Measurements from ENCODE around the gene PLOD3. TPM values are rescaled to one million over a fixed set of nuclear protein-coding genes. Genes with fewer than 3 reads are reported as not detected.

PLOD3 gene
- total RNA-seq, 1 experiment from 2014 or later, result 134 TPM

DNA sequence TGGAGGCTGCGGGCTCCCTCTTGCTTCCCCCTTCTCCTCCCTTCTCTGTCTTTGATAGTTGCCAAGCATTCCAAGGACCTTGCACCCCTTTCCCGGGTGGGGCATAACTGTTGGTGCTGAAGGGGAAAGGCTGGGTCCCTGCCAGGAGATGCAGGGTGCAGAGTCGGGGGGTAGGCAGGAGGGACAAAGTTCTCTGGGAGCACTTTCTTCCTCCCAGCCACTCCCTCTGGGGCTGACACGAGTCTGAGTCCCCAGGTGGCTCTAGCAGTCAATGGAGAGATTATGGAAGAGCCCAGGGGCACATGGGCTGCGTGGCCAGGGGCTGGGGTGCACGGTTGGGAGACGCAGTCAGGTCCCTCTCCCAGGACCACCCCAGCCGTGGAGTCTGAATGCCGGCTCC is 18.1 kb upstream of the PLOD3 start:
- TF ChIP-seq, protein P1, sequence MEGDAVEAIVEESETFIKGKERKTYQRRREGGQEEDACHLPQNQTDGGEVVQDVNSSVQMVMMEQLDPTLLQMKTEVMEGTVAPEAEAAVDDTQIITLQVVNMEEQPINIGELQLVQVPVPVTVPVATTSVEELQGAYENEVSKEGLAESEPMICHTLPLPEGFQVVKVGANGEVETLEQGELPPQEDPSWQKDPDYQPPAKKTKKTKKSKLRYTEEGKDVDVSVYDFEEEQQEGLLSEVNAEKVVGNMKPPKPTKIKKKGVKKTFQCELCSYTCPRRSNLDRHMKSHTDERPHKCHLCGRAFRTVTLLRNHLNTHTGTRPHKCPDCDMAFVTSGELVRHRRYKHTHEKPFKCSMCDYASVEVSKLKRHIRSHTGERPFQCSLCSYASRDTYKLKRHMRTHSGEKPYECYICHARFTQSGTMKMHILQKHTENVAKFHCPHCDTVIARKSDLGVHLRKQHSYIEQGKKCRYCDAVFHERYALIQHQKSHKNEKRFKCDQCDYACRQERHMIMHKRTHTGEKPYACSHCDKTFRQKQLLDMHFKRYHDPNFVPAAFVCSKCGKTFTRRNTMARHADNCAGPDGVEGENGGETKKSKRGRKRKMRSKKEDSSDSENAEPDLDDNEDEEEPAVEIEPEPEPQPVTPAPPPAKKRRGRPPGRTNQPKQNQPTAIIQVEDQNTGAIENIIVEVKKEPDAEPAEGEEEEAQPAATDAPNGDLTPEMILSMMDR (IDR thresholded peaks at IDR 0.05; ENCODE audit: unreplicated experiment), result no peak
- no peak for DNase-seq (ENCODE audit: unreplicated experiment)
- Mint-ChIP-seq H3K9me3 (ENCODE audit: unreplicated experiment) (no peaks in the 10 kb centered on the region), H3K27me3 (ENCODE audit: insufficient read depth, unreplicated experiment) (no peaks in the 10 kb centered on the region), H3K4me3 (ENCODE audit: unreplicated experiment) (no peak overlapping the region), H3K36me3 (ENCODE audit: insufficient read depth, unreplicated experiment) (peaks cover 18% of the 10 kb centered on the region), H3K4me1 (ENCODE audit: insufficient read depth, unreplicated experiment) (peaks cover 5% of the 10 kb centered on the region), H3K27ac (ENCODE audit: low read depth, unreplicated experiment) (no peak overlapping the region)
- BruUV-seq (replicated peaks), result no TSS peak
- intact Hi-C loops (cut with micrococcal nuclease), result no loop called here
- POLR2A ChIA-PET, result interaction anchor here (1.3 to 6.9 kb wide), 2 partner anchors 9 to 18 kb away, joined by 6 to 43 read pairs; partner anchors contain the start of genes FIS1 and ZNHIT1
- CTCF ChIA-PET, result interaction anchor here (0.6 to 1.3 kb wide), 4 partner anchors 19 to 91 kb away, joined by 3 to 6 read pairs (median 3); no protein-coding TSS in a partner anchor

DNA sequence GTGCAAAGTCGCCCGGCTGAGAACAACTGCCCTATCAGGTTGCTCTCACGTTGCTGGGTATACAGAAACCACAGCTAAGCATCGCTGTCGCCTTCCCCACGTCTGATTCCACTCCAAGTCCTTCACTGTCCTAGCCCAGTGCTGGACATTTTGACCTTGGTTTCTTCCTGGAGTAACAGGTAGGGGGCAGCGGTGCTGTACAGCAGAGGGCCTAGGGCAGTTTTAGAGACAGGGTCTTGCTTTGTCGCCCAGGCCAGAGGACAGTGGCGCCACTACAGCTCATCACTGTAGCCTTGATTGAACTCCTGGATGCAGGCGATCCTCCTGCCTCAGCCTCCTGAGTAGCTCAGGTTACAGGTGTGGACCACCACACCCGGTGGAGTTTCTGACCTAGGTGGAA is 17.7 kb upstream of the PLOD3 start:
- CTCF ChIA-PET, result interaction anchor here (0.6 to 1.3 kb wide), 5 partner anchors 17 to 91 kb away, joined by 3 to 6 read pairs (median 3); partner anchors contain the start of gene ZNHIT1
- no peak overlapping the region for H3K27ac Mint-ChIP-seq (ENCODE audit: low read depth, unreplicated experiment)
- POLR2A ChIA-PET, result interaction anchor here (1.3 to 6.9 kb wide), 3 partner anchors 10 to 17 kb away, joined by 4 to 43 read pairs (median 6); partner anchors contain the start of genes FIS1 and ZNHIT1
- peaks cover 5% of the 10 kb centered on the region for H3K4me1 Mint-ChIP-seq (ENCODE audit: insufficient read depth, unreplicated experiment)
- intact Hi-C loops (cut with micrococcal nuclease), result no loop called here
- no peak overlapping the region for H3K4me3 Mint-ChIP-seq (ENCODE audit: unreplicated experiment)
- no peaks in the 10 kb centered on the region for H3K9me3 Mint-ChIP-seq (ENCODE audit: unreplicated experiment)
- no peaks in the 10 kb centered on the region for H3K27me3 Mint-ChIP-seq (ENCODE audit: insufficient read depth, unreplicated experiment)
- peaks cover 17% of the 10 kb centered on the region for H3K36me3 Mint-ChIP-seq (ENCODE audit: insufficient read depth, unreplicated experiment)
- BruUV-seq (replicated peaks), result no TSS peak
- TF ChIP-seq, protein P1 (IDR thresholded peaks at IDR 0.05; ENCODE audit: unreplicated experiment), result no peak
- DNase-seq (ENCODE audit: unreplicated experiment), result no peak

GRCh38 chr7:101234636-101235035 is 17.3 kb upstream of the PLOD3 start:
- ChIA-PET POLR2A (interaction anchor here (1.0 to 6.9 kb wide), 4 partner anchors 9 to 17 kb away, joined by 3 to 43 read pairs (median 5); partner anchors contain the start of genes FIS1 and ZNHIT1), CTCF (interaction anchor here (0.6 to 1.5 kb wide), 5 partner anchors 9 to 90 kb away, joined by 3 to 6 read pairs (median 3); partner anchors contain the start of gene ZNHIT1)
- no peak overlapping the region for H3K4me3 Mint-ChIP-seq (ENCODE audit: unreplicated experiment)
- H3K36me3 Mint-ChIP-seq (ENCODE audit: insufficient read depth, unreplicated experiment), result peaks cover 14% of the 10 kb centered on the region
- TF ChIP-seq, protein P1 (IDR thresholded peaks at IDR 0.05; ENCODE audit: unreplicated experiment), result no peak
- H3K27me3 Mint-ChIP-seq (ENCODE audit: insufficient read depth, unreplicated experiment), result no peaks in the 10 kb centered on the region
- peaks cover 5% of the 10 kb centered on the region for H3K4me1 Mint-ChIP-seq (ENCODE audit: insufficient read depth, unreplicated experiment)
- H3K9me3 Mint-ChIP-seq (ENCODE audit: unreplicated experiment), result no peaks in the 10 kb centered on the region
- DNase-seq (ENCODE audit: unreplicated experiment), result no peak
- intact Hi-C loops (cut with micrococcal nuclease), result no loop called here
- no peak overlapping the region for H3K27ac Mint-ChIP-seq (ENCODE audit: low read depth, unreplicated experiment)
- no TSS peak for BruUV-seq (replicated peaks)

- POLR2A ChIA-PET, result interaction anchor here (0.6 to 6.9 kb wide), 4 partner anchors 9 to 51 kb away, joined by 3 to 43 read pairs (median 4); partner anchors contain the start of gene FIS1
- no peak for DNase-seq (ENCODE audit: unreplicated experiment)
- no peak overlapping the region for H3K27ac Mint-ChIP-seq (ENCODE audit: low read depth, unreplicated experiment)
Observed at GRCh38 chr7:101233907-101234547, 16.6 kb upstream of the PLOD3 start.

More at GRCh38 chr7:101233907-101234547, 16.6 kb upstream of the PLOD3 start:
- TF ChIP-seq, protein P1 (IDR thresholded peaks at IDR 0.05; ENCODE audit: unreplicated experiment), result no peak
- CTCF ChIA-PET, result interaction anchor here (0.6 to 1.5 kb wide), 2 partner anchors 10 to 90 kb away, joined by 3 to 5 read pairs; no protein-coding TSS in a partner anchor
- H3K27me3 Mint-ChIP-seq (ENCODE audit: insufficient read depth, unreplicated experiment), result no peaks in the 10 kb centered on the region
- peaks cover 15% of the 10 kb centered on the region for H3K36me3 Mint-ChIP-seq (ENCODE audit: insufficient read depth, unreplicated experiment)
- no peak overlapping the region for H3K4me3 Mint-ChIP-seq (ENCODE audit: unreplicated experiment)
- peaks cover 5% of the 10 kb centered on the region for H3K4me1 Mint-ChIP-seq (ENCODE audit: insufficient read depth, unreplicated experiment)
- intact Hi-C loops (cut with micrococcal nuclease), result no loop called here
- BruUV-seq (replicated peaks), result no TSS peak
- no peaks in the 10 kb centered on the region for H3K9me3 Mint-ChIP-seq (ENCODE audit: unreplicated experiment)
